GM18511 (cell line): Measurements from ENCODE around the gene GRIN2C.
"Not testable (repeated sequence)": the region's sequence is repeated elsewhere in the genome, so short reads cannot be mapped to it uniquely, and the experiment has no call there.

Experiments used
- ATAC-seq: cut with Tn5 transposase; IDR thresholded peaks from one replicate; pipeline ENCODE4 v1.9.1; 2021; ENCODE audit warnings: mild to moderate bottlenecking, moderate library complexity; ENCODE audit not compliant: unreplicated experiment

The GRIN2C gene

GRCh38 chr17:74881073-74881472 lies 21.4 kb upstream of the GRIN2C start:
- ATAC-seq: no peak

GRCh38 chr17:74879308-74879707 lies 19.6 kb upstream of the GRIN2C start:
- no peak for ATAC-seq

GRCh38 chr17:74878658-74879057 lies 19.0 kb upstream of the GRIN2C start:
- ATAC-seq: no peak

GRCh38 chr17:74877592-74878548 lies 18.2 kb upstream of the GRIN2C start:
- ATAC-seq: no peak

GRCh38 chr17:74875977-74876593 lies 16.4 kb upstream of the GRIN2C start:
- no peak for ATAC-seq

- ATAC-seq: no peak
Observed at GRCh38 chr17:74875155-74875976, 15.7 kb upstream of the GRIN2C start.

GRCh38 chr17:74874615-74875037 lies 14.9 kb upstream of the GRIN2C start:
- no peak for ATAC-seq

GRCh38 chr17:74873874-74874614 lies 14.4 kb upstream of the GRIN2C start:
- ATAC-seq: no peak

GRCh38 chr17:74873037-74873873 lies 13.6 kb upstream of the GRIN2C start:
- ATAC-seq: peak; percentile 89

- peak; percentile 30 for ATAC-seq
Observed at GRCh38 chr17:74872313-74873036, 12.8 kb upstream of the GRIN2C start, which contains the start of gene FDXR. Gene FDXR (minus strand): TSS chr17:74872994. CDS start chr17:74872944, 50 bp downstream.

GRCh38 chr17:74871356-74872076 lies 11.8 kb upstream of the GRIN2C start:
- no peak for ATAC-seq

- ATAC-seq: no peak
Observed at GRCh38 chr17:74870512-74870911, 10.8 kb upstream of the GRIN2C start.

- ATAC-seq: not testable (repeated sequence)
Observed at GRCh38 chr17:74870028-74870427, 10.3 kb upstream of the GRIN2C start.

GRCh38 chr17:74868908-74869255 lies 9.2 kb upstream of the GRIN2C start:
- no peak for ATAC-seq

- ATAC-seq: no peak
Observed at GRCh38 chr17:74868251-74868907, 8.7 kb upstream of the GRIN2C start.

GRCh38 chr17:74866198-74866835 lies 6.6 kb upstream of the GRIN2C start:
- ATAC-seq: no peak

GRCh38 chr17:74865504-74866197 lies 6.0 kb upstream of the GRIN2C start:
- ATAC-seq: no peak
